ENCODE data around the gene VAV3. TPM values are rescaled to one million over a fixed set of nuclear protein-coding genes. Genes with fewer than 3 reads are reported as not detected.

Gene VAV3
- total RNA-seq, 1 donor from 2014 or later = 4.8 TPM

- TF ChIP-seq, protein P1, sequence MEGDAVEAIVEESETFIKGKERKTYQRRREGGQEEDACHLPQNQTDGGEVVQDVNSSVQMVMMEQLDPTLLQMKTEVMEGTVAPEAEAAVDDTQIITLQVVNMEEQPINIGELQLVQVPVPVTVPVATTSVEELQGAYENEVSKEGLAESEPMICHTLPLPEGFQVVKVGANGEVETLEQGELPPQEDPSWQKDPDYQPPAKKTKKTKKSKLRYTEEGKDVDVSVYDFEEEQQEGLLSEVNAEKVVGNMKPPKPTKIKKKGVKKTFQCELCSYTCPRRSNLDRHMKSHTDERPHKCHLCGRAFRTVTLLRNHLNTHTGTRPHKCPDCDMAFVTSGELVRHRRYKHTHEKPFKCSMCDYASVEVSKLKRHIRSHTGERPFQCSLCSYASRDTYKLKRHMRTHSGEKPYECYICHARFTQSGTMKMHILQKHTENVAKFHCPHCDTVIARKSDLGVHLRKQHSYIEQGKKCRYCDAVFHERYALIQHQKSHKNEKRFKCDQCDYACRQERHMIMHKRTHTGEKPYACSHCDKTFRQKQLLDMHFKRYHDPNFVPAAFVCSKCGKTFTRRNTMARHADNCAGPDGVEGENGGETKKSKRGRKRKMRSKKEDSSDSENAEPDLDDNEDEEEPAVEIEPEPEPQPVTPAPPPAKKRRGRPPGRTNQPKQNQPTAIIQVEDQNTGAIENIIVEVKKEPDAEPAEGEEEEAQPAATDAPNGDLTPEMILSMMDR (IDR thresholded peaks at IDR 0.05; ENCODE audit: insufficient read depth, low read length, poor library complexity, severe bottlenecking) = no peak
- Histone ChIP-seq H3K36me3 (ENCODE audit: control insufficient read depth, insufficient read depth, low read length) (no peaks in the 10 kb centered on the region), H3K27me3 (ENCODE audit: control insufficient read depth, insufficient read depth, low read length) (no peaks in the 10 kb centered on the region), H3K4me3 (ENCODE audit: low read depth, low read length) (no peak overlapping the region)
- no peak for DNase-seq (ENCODE audit: low read depth)
Measured at GRCh38 chr1:107625405-107626029, 339.5 kb downstream of the VAV3 start.

GRCh38 chr1:107623431-107623830 is 341.5 kb downstream of the VAV3 start:
- Histone ChIP-seq H3K36me3 (ENCODE audit: control insufficient read depth, insufficient read depth, low read length) (no peaks in the 10 kb centered on the region), H3K4me3 (ENCODE audit: low read depth, low read length) (no peak overlapping the region), H3K27me3 (ENCODE audit: control insufficient read depth, insufficient read depth, low read length) (no peaks in the 10 kb centered on the region)
- DNase-seq (ENCODE audit: low read depth) = no peak
- TF ChIP-seq, protein P1 (IDR thresholded peaks at IDR 0.05; ENCODE audit: insufficient read depth, low read length, poor library complexity, severe bottlenecking) = no peak

GRCh38 chr1:107622966-107623365 is 342.0 kb downstream of the VAV3 start:
- H3K4me3 ChIP-seq (ENCODE audit: low read depth, low read length) = no peak overlapping the region
- TF ChIP-seq, protein P1 (IDR thresholded peaks at IDR 0.05; ENCODE audit: insufficient read depth, low read length, poor library complexity, severe bottlenecking) = no peak
- DNase-seq (ENCODE audit: low read depth) = no peak
- H3K27me3 ChIP-seq (ENCODE audit: control insufficient read depth, insufficient read depth, low read length) = no peaks in the 10 kb centered on the region
- no peaks in the 10 kb centered on the region for H3K36me3 ChIP-seq (ENCODE audit: control insufficient read depth, insufficient read depth, low read length)

DNA sequence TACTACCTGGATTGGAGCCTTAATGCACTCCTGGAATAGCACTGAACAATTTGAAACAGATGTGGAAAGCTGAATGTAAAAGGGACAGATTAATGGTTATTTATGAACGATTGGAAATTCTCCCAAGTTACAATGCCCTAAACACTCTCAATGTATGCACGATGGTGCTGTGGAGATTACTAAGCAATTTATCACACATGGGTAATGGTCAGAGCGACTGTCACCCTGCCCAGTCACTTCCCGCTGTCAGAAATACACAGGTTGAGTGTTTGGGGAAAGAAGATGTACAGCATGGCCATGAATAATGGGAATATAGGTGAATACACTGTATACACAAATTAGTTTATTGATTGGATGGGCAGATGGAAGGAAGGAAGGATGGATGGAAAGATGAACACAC is 342.4 kb downstream of the VAV3 start:
- H3K36me3 ChIP-seq (ENCODE audit: control insufficient read depth, insufficient read depth, low read length) = no peaks in the 10 kb centered on the region
- no peak for DNase-seq (ENCODE audit: low read depth)
- no peak overlapping the region for H3K4me3 ChIP-seq (ENCODE audit: low read depth, low read length)
- TF ChIP-seq, protein P1 (IDR thresholded peaks at IDR 0.05; ENCODE audit: insufficient read depth, low read length, poor library complexity, severe bottlenecking) = no peak
- no peaks in the 10 kb centered on the region for H3K27me3 ChIP-seq (ENCODE audit: control insufficient read depth, insufficient read depth, low read length)

DNA sequence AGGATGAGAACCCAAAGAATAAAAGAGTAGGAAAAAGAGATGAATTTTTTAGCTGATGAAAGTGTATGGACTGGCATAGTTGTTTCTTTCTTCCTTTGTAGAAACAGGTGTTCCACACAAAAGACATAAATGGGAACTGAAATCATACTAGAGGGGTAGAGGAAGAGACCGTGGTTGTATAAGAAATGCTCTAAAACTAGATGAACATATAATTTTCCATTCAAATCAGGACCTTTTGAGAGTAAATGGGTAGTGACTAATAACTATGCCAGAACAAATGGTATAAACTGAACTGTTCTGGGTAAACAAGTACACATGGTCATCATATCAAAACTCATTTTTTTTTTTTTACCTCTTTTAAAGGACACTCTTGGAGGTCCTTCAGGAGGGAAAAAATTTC is 344.2 kb downstream of the VAV3 start:
- TF ChIP-seq, protein P1 (IDR thresholded peaks at IDR 0.05; ENCODE audit: insufficient read depth, low read length, poor library complexity, severe bottlenecking) = no peak
- Histone ChIP-seq H3K27me3 (ENCODE audit: control insufficient read depth, insufficient read depth, low read length) (no peaks in the 10 kb centered on the region), H3K36me3 (ENCODE audit: control insufficient read depth, insufficient read depth, low read length) (no peaks in the 10 kb centered on the region), H3K4me3 (ENCODE audit: low read depth, low read length) (no peak overlapping the region)
- DNase-seq (ENCODE audit: low read depth) = no peak

- Histone ChIP-seq H3K4me3 (ENCODE audit: low read depth, low read length) (no peak overlapping the region), H3K36me3 (ENCODE audit: control insufficient read depth, insufficient read depth, low read length) (no peaks in the 10 kb centered on the region), H3K27me3 (ENCODE audit: control insufficient read depth, insufficient read depth, low read length) (no peaks in the 10 kb centered on the region)
- TF ChIP-seq, protein P1 (IDR thresholded peaks at IDR 0.05; ENCODE audit: insufficient read depth, low read length, poor library complexity, severe bottlenecking) = no peak
- no peak for DNase-seq (ENCODE audit: low read depth)
Measured at GRCh38 chr1:107618539-107618938, 346.4 kb downstream of the VAV3 start.

All from kidney epithelial cell (primary cell).